Measurements from ENCODE around the gene LSM3. TPM values are rescaled to one million over a fixed set of nuclear protein-coding genes. Genes with fewer than 3 reads are reported as not detected.

LSM3 gene
- total RNA-seq, 2 experiments from 2014 or later, result 12.4 to 21.9 TPM

DNA sequence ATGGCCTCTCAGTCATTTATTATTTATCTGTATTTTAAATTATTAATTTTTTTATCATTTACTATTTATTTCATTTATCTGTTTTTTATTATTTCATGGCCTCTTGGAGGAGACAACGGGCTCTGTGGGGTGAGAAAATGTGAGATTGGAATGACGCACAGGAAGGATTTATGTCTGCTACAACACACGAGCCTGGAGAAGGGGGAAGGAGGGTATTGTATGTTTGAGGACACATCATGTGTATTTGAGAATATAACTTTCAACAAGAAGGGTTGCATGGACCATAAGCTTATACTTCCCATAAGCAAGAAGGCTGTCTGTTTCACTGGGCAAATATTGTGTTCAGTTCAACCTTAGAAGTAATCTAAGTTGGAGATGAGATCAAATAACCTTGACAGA lies 31.7 kb downstream of the LSM3 start:
- no peaks in the 10 kb centered on the region for H3K36me3 ChIP-seq (ENCODE audit: insufficient read depth, low read length)
- no peak overlapping the region for H3K4me2 ChIP-seq (ENCODE audit: low read length)
- intact Hi-C loops (cut with micrococcal nuclease; ENCODE audit: unreplicated experiment), result no loop called here
- no peak for TF ChIP-seq EZH2phosphoT487 (IDR thresholded peaks at IDR 0.05; ENCODE audit: borderline replicate concordance, low read depth, low read length)
- TF ChIP-seq, protein P1, sequence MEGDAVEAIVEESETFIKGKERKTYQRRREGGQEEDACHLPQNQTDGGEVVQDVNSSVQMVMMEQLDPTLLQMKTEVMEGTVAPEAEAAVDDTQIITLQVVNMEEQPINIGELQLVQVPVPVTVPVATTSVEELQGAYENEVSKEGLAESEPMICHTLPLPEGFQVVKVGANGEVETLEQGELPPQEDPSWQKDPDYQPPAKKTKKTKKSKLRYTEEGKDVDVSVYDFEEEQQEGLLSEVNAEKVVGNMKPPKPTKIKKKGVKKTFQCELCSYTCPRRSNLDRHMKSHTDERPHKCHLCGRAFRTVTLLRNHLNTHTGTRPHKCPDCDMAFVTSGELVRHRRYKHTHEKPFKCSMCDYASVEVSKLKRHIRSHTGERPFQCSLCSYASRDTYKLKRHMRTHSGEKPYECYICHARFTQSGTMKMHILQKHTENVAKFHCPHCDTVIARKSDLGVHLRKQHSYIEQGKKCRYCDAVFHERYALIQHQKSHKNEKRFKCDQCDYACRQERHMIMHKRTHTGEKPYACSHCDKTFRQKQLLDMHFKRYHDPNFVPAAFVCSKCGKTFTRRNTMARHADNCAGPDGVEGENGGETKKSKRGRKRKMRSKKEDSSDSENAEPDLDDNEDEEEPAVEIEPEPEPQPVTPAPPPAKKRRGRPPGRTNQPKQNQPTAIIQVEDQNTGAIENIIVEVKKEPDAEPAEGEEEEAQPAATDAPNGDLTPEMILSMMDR (conservative IDR thresholded peaks at IDR 0.05; ENCODE audit: low read length), result no peak
- no peaks in the 10 kb centered on the region for H3K9me2 ChIP-seq (ENCODE audit: insufficient read depth, low read length)
- no peak for DNase-seq (ENCODE audit: low spot score)
- POLR2A ChIA-PET, result interaction anchor here (0.6 kb wide), 1 partner anchor 258 kb away, joined by 5 read pairs; no protein-coding TSS in a partner anchor
- no peak overlapping the region for H2AFZ ChIP-seq (ENCODE audit: low read length)
- H3K4me3 ChIP-seq (ENCODE audit: low read depth, low read length, poor library complexity, severe bottlenecking), result no peak overlapping the region
- H3K79me2 ChIP-seq (ENCODE audit: insufficient read depth, low read depth, low read length), result no peaks in the 10 kb centered on the region
- no peaks in the 10 kb centered on the region for H4K20me1 ChIP-seq (ENCODE audit: insufficient read depth, low read length)
- H3K4me1 ChIP-seq (ENCODE audit: insufficient read depth, low read length, poor library complexity, severe bottlenecking), result no peaks in the 10 kb centered on the region
- BruUV-seq (replicated peaks), result no TSS peak
- CTCF ChIA-PET (ENCODE audit: unreplicated experiment), result interaction anchor here (0.6 kb wide), 1 partner anchor 231 kb away, joined by 5 read pairs; no protein-coding TSS in a partner anchor
- H3K9me3 ChIP-seq (ENCODE audit: low read length), result no peaks in the 10 kb centered on the region
- H3K27ac ChIP-seq (ENCODE audit: low read depth, low read length, poor library complexity, severe bottlenecking), result no peak overlapping the region

DNA sequence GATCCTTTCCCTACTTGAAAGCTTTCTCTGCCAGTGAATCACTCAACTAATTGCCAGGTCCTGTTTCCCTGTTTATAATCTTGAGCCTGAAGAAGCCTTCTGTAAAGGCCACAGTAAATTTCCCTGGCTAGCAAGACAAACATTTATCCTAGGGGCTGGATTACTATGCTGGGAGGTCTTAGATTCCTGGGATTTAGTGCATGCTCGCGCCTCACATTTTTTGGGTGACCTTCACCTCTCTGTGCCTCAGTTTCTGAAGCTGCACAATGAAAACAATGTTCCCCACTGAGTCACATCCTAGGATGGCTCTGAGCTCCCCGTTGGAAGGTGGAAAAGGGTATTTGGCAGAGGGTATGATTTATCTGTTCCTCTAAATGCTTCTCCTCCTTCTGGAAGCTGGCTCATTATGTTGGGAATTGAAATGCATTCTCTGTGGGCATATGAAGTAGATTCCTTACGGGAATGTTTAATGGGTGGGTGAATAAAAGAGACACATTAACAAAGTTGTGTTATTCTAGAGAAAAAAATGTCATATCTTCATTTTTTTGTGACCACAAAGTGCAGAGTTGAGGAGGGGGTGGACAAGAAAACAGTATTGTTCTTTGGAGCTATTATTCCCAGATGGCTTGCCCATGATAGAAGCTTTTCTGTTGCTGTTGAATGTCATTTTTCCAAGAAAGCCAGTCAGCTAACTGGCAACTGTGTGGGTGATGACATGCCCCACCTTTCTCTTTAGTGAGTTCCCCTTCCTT lies 32.4 kb downstream of the LSM3 start:
- H3K4me1 ChIP-seq (ENCODE audit: insufficient read depth, low read length, poor library complexity, severe bottlenecking), result no peaks in the 10 kb centered on the region
- H3K4me2 ChIP-seq (ENCODE audit: low read length), result no peak overlapping the region
- no peak overlapping the region for H3K4me3 ChIP-seq (ENCODE audit: low read depth, low read length, poor library complexity, severe bottlenecking)
- DNase-seq (ENCODE audit: low spot score), result no peak
- ChIA-PET POLR2A (interaction anchor here (0.6 to 1.1 kb wide), 3 partner anchors 11 to 317 kb away, joined by 3 to 5 read pairs (median 4); no protein-coding TSS in a partner anchor), CTCF (ENCODE audit: unreplicated experiment) (interaction anchor here (0.6 kb wide), 1 partner anchor 230 kb away, joined by 5 read pairs; no protein-coding TSS in a partner anchor)
- no peak overlapping the region for H3K27ac ChIP-seq (ENCODE audit: low read depth, low read length, poor library complexity, severe bottlenecking)
- H3K9me2 ChIP-seq (ENCODE audit: insufficient read depth, low read length), result no peaks in the 10 kb centered on the region
- H3K9me3 ChIP-seq (ENCODE audit: low read length), result no peaks in the 10 kb centered on the region
- H3K36me3 ChIP-seq (ENCODE audit: insufficient read depth, low read length), result no peaks in the 10 kb centered on the region
- H3K79me2 ChIP-seq (ENCODE audit: insufficient read depth, low read depth, low read length), result no peaks in the 10 kb centered on the region
- no peak overlapping the region for H2AFZ ChIP-seq (ENCODE audit: low read length)
- no peaks in the 10 kb centered on the region for H4K20me1 ChIP-seq (ENCODE audit: insufficient read depth, low read length)
- TF ChIP-seq, protein P1 (conservative IDR thresholded peaks at IDR 0.05; ENCODE audit: low read length), result no peak
- TF ChIP-seq EZH2phosphoT487 (IDR thresholded peaks at IDR 0.05; ENCODE audit: borderline replicate concordance, low read depth, low read length), result no peak
- no TSS peak for BruUV-seq (replicated peaks)
- intact Hi-C loops (cut with micrococcal nuclease; ENCODE audit: unreplicated experiment), result no loop called here

DNA sequence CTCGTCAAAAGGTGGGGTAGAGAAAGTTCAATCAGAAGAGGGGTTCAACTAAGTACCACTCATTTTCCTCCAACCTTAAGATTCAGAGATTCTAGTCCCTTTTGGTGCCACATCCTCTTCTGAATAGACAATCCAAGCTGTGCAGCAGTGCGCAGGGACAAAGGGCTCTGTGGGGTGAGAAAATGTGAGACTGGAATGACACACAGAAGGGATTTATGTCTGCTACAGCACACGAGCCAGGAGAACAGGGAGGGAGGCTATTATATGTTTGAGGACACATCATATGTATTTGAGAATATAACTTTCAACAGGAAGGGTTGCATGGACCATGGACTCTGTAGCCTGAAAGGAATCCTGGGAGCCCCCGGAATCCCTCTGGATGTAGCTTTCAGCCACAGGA lies 33.0 kb downstream of the LSM3 start:
- Histone ChIP-seq H3K36me3 (ENCODE audit: insufficient read depth, low read length) (no peaks in the 10 kb centered on the region), H3K4me2 (ENCODE audit: low read length) (no peak overlapping the region), H3K9me2 (ENCODE audit: insufficient read depth, low read length) (no peaks in the 10 kb centered on the region), H4K20me1 (ENCODE audit: insufficient read depth, low read length) (no peaks in the 10 kb centered on the region), H3K79me2 (ENCODE audit: insufficient read depth, low read depth, low read length) (no peaks in the 10 kb centered on the region), H3K4me1 (ENCODE audit: insufficient read depth, low read length, poor library complexity, severe bottlenecking) (no peaks in the 10 kb centered on the region), H3K9me3 (ENCODE audit: low read length) (no peaks in the 10 kb centered on the region), H3K27ac (ENCODE audit: low read depth, low read length, poor library complexity, severe bottlenecking) (no peak overlapping the region), H3K4me3 (ENCODE audit: low read depth, low read length, poor library complexity, severe bottlenecking) (no peak overlapping the region), H2AFZ (ENCODE audit: low read length) (no peak overlapping the region)
- intact Hi-C loops (cut with micrococcal nuclease; ENCODE audit: unreplicated experiment), result no loop called here
- ChIA-PET CTCF (ENCODE audit: unreplicated experiment) (interaction anchor here (2.8 kb wide), 1 partner anchor 8 kb away, joined by 13 read pairs; no protein-coding TSS in a partner anchor), POLR2A (interaction anchor here (1.1 kb wide), 2 partner anchors 12 to 32 kb away, joined by 3 to 4 read pairs; no protein-coding TSS in a partner anchor)
- TF ChIP-seq, protein P1 (conservative IDR thresholded peaks at IDR 0.05; ENCODE audit: low read length), result no peak
- no peak for TF ChIP-seq EZH2phosphoT487 (IDR thresholded peaks at IDR 0.05; ENCODE audit: borderline replicate concordance, low read depth, low read length)
- no TSS peak for BruUV-seq (replicated peaks)
- DNase-seq (ENCODE audit: low spot score), result no peak
